GM23338 (cell line): Measurements from ENCODE around the gene SCRT2.

Experiments used
- EZH2phosphoT487 ChIP-seq: fragments of 200-600 bp; sonication (generic); IDR thresholded peaks from one replicate; pipeline ENCODE4 v1.8.1; 2018; ENCODE audit warnings: antibody characterized with exemption; ENCODE audit not compliant: unreplicated experiment
- NANOG ChIP-seq: IDR thresholded peaks from 2 replicates; pipeline ENCODE4 v1.6.1; 2016; ENCODE audit warnings: antibody characterized with exemption, borderline replicate concordance
- POLR2AphosphoS5 ChIP-seq: IDR thresholded peaks from 2 replicates; pipeline ENCODE4 v1.6.1; 2016; ENCODE audit warnings: antibody characterized with exemption, low read depth
- ZNF331 ChIP-seq: fragments of 250-450 bp; sonication (Bioruptor Pico); IDR thresholded peaks from 2 replicates; pipeline ENCODE4 v1.5.0; 2020; ENCODE audit warnings: low read depth, mild to moderate bottlenecking, moderate library complexity
- TF ChIP-seq, protein P1 (sequence below), 2 experiments: fragments of 200-600 bp in 1 of 2; sonication (generic) in 1 of 2; conservative IDR thresholded peaks; 2 replicates each; pipeline versions ENCODE4 v1.5.1 to v1.6.1; 2016 to 2017; ENCODE audit warnings: antibody characterized with exemption in 2 of 2, low read depth in 2 of 2, mild to moderate bottlenecking in 2 of 2, moderate library complexity in 1 of 2
- TF ChIP-seq, protein P2 (sequence below): IDR thresholded peaks from one replicate; pipeline ENCODE4 v1.6.1; 2018; ENCODE audit warnings: antibody characterized with exemption; ENCODE audit not compliant: unreplicated experiment

DNA sequence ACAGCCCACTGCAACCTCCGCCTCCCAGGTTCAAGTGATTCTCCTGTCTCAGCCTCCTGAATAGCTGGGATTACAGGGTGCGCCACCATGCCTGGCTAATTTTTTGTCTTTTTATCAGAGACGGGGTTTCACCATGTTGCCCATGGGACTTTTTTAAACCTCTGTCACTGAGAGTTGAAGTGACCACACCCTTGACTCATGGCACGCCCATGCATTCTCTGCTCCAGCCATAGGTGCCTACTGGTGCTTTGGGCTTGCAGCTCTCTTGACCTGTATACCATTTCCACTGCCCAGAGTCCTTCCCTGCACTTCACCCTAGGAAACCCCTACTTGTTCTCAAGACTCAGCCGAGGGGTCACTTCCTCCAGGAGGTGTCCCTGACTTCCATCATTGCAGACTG lies 2.4 kb upstream of the SCRT2 start:
- TF ChIP-seq, protein P1, sequence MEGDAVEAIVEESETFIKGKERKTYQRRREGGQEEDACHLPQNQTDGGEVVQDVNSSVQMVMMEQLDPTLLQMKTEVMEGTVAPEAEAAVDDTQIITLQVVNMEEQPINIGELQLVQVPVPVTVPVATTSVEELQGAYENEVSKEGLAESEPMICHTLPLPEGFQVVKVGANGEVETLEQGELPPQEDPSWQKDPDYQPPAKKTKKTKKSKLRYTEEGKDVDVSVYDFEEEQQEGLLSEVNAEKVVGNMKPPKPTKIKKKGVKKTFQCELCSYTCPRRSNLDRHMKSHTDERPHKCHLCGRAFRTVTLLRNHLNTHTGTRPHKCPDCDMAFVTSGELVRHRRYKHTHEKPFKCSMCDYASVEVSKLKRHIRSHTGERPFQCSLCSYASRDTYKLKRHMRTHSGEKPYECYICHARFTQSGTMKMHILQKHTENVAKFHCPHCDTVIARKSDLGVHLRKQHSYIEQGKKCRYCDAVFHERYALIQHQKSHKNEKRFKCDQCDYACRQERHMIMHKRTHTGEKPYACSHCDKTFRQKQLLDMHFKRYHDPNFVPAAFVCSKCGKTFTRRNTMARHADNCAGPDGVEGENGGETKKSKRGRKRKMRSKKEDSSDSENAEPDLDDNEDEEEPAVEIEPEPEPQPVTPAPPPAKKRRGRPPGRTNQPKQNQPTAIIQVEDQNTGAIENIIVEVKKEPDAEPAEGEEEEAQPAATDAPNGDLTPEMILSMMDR (conservative IDR thresholded peaks at IDR 0.05; ENCODE audit: low read depth in 2 of 2), result no peak
- TF ChIP-seq POLR2AphosphoS5, result no peak
- no peak for TF ChIP-seq NANOG
- TF ChIP-seq EZH2phosphoT487, result no peak
- TF ChIP-seq, protein P2, sequence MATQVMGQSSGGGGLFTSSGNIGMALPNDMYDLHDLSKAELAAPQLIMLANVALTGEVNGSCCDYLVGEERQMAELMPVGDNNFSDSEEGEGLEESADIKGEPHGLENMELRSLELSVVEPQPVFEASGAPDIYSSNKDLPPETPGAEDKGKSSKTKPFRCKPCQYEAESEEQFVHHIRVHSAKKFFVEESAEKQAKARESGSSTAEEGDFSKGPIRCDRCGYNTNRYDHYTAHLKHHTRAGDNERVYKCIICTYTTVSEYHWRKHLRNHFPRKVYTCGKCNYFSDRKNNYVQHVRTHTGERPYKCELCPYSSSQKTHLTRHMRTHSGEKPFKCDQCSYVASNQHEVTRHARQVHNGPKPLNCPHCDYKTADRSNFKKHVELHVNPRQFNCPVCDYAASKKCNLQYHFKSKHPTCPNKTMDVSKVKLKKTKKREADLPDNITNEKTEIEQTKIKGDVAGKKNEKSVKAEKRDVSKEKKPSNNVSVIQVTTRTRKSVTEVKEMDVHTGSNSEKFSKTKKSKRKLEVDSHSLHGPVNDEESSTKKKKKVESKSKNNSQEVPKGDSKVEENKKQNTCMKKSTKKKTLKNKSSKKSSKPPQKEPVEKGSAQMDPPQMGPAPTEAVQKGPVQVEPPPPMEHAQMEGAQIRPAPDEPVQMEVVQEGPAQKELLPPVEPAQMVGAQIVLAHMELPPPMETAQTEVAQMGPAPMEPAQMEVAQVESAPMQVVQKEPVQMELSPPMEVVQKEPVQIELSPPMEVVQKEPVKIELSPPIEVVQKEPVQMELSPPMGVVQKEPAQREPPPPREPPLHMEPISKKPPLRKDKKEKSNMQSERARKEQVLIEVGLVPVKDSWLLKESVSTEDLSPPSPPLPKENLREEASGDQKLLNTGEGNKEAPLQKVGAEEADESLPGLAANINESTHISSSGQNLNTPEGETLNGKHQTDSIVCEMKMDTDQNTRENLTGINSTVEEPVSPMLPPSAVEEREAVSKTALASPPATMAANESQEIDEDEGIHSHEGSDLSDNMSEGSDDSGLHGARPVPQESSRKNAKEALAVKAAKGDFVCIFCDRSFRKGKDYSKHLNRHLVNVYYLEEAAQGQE, result no peak
- TF ChIP-seq ZNF331 (CRISPR knock-in tag), result no peak
